Activated CD4-positive, alpha-beta T cell treated with anti-CD3 and anti-CD28 coated beads, Interleukin-2, amount 50 U/mL, for 48 hours (primary cell): ENCODE data around the gene LTBR.
"Not testable (repeated sequence)": the region's sequence is repeated elsewhere in the genome, so short reads cannot be mapped to it uniquely, and the experiment has no call there.

Source experiments
- DNase-seq, 2 experiments: peaks; one replicate each; pipeline ENCODE4 v3.0.0-alpha.2; 2020

LTBR gene

DNA sequence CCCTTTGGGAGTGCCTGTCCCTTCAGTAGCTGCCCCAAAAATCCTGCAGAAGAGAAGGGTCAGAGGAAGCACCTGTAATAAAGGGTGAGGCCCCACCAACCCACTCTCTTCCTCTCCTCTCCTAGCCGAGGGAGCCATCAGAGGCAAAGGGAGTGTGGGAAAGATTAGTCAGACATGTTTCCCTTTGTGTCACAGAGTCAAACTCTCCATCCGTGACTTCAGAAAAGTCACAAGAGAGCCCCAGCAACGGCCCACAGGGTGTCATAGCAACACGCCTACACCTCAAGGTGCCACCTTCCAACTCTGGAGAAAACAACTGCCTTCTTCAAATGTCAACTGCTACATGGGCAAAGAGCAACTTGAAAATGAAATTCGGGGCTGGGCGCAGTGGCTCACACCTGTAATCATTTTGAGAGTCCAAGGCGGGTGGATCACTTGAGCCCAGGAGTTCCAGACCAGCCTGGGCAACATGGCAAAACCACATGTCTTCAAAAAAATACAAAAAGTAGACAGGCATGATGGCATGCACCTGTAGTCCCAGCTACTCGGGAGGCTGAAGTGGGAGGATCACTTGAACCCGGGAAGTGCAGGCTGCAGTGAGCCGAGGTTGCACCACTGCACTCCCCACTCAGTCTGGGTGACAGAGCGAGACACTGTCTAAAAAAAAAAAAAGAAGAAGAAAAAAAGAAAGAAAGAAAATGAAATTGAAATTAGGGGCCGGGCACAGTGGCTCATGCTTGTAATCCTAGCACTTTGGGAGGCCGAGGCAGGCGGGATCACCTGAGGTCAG lies 43.1 kb downstream of the LTBR start:
- DNase-seq, result peak; percentile 94 to 96

- not testable (repeated sequence) for DNase-seq
Measured at GRCh38 chr12:6427796-6428195, 43.8 kb downstream of the LTBR start.

DNA sequence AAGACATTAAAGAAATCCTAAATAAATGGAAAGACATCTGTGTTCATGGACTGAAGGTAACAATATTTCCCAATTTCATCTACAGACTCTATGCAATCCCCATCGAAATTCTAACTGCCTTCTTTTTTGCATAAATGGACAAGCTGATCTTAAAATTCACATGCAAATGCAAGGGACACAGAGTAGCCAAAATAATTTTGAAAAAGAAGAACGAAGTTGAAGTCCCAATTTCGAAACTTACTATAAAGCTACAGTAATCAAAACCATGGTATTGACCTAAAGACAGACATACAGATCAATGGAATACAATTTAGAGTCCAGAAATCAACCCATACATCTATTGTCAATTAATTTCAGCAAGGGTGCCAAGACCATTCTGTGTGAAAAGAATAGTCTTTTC lies 44.4 kb downstream of the LTBR start:
- no peak for DNase-seq

DNA sequence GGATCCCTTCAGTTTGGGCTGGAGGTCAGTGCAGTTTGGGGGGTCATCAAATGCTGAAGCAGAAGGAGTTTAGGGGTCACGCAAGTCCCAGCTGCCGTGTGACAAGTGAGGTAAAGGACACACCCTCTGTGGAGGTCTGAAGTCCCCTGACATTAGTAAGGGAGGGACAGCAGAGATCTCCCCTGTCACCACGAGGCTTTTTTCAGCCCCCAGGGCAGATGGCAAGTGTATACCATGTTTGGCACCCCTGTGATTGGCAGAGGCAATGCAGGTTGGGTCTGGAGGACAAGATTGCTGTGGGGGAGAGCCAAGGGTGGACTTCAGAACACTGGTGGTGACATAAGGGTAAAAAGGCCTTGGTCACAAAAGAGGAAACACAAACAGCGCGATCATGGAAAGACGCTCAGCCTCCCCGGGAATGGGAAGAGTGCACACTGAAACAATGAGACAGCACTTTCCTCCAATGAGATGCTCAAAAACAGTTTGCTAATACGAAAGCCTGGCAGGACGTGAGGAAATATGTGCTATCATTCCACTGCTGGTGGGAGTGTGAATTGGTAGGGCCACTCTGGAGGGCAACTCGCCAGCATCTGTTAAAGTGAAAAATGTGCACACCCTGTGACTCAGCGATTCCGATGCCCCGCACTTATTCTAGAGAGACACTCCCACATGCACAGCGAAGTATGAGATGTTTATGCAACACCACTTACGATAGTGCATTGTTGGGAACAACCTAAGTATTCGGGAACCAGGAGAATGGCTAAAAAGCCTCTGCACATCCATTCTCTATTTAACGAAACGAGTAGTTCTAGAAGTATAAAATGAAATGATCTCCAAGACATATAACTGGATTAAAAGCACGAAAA lies 46.4 kb downstream of the LTBR start:
- DNase-seq, result peak in 1 of 2 experiments; percentile 73

GRCh38 chr12:6432991-6433390 lies 49.0 kb downstream of the LTBR start:
- DNase-seq, result no peak

DNA sequence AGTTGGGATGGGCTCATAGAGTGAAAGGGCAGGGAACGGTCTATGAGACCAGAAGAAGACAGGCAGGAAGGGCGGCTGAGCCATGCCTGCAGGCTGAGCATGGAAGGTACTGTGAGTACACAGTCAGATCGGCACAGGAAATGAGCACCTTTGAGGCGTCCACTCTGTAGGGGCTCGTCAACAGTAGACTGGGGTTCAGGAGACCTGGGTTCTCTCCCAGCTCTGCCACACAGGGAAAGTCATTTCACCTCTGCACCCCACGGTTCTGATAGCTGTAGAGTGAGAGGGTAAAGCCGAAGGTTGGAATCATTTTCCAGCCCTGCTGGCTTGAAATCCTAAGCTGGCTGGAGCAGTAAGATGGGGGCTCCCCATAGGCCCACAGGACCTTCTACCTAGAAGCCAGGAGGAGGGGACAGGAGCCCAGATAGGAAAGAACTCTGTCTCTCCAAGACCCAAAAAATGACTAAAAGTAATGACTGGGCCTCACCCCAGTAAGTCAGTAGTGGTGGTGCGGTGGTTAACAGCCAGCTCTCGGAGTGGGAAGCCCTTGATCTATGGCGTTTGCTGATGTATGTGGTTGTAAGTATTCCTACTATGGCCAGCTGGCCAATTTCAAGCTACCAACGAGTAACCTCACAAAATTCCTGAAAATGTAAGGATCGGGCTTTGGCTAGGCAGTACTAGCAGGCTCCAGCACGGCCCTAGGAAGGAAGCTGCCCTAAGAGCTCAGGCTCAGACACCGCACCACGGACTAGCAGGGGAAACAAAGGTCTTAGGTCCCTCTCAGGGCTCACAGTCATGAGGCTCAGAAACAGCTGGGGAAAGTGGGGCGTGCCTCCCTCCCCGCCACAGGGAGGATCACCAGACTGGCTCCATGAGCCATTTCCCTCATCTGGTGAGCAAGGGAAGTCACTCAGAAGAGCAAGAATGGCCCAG lies 50.5 kb downstream of the LTBR start:
- DNase-seq, result peak in 1 of 2 experiments; percentile 57

- DNase-seq, result no peak
Measured at GRCh38 chr12:6435961-6436715, 52.2 kb downstream of the LTBR start.

DNA sequence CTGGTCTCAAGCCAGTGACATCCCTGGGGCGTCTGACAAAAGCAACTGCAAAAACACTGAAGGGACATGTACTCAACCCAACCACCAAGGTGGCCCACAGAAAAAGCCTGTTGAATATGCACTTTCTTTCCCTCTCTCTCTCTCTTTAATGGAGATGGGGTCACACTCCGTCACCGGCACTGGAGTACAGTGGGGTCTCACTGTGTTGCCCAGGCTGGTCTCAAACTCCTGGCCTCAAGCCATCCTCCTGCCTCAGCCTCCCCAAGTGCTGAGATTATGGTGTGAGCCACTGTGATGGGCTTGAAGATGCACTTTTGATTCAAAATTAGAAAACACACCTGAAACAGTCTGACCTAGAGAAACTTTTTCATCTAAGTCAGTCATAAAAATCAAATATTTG lies 53.6 kb downstream of the LTBR start:
- DNase-seq, result no peak

DNA sequence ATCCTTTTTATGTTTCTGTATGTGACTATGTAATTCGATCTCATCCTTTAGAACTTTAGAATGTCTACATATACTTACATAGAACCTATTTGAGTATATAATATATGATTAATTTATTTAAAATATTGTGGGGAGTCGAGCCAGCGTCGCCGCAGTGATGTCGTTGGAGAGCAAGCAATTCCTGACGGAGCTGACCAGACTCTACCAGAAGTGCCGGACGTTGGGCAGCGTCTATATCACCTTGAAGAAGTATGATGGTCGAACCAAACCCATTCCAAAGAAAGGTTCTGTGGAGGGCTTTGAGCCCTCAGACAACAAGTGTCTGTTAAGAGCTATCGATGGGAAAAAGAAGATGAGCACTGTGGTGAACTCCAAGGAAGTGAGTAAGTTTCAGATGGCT lies 54.4 kb downstream of the LTBR start:
- DNase-seq, result no peak

GRCh38 chr12:6440391-6440790 lies 56.4 kb downstream of the LTBR start:
- no peak for DNase-seq
